AG08396 (cell line): ENCODE results near the gene CFAP57.
A peak's percentile ranks its signal among the peaks of the same experiment; 100 is the strongest.

Experiments
- DNase-seq: peaks from one replicate; pipeline ENCODE4 v3.0.0; 2012; ENCODE audit warnings: low spot score, mixed read lengths

CFAP57 gene

GRCh38 chr1:43227143-43227764, 55.1 kb downstream of the CFAP57 start:
- peak; percentile 65 for DNase-seq

DNA sequence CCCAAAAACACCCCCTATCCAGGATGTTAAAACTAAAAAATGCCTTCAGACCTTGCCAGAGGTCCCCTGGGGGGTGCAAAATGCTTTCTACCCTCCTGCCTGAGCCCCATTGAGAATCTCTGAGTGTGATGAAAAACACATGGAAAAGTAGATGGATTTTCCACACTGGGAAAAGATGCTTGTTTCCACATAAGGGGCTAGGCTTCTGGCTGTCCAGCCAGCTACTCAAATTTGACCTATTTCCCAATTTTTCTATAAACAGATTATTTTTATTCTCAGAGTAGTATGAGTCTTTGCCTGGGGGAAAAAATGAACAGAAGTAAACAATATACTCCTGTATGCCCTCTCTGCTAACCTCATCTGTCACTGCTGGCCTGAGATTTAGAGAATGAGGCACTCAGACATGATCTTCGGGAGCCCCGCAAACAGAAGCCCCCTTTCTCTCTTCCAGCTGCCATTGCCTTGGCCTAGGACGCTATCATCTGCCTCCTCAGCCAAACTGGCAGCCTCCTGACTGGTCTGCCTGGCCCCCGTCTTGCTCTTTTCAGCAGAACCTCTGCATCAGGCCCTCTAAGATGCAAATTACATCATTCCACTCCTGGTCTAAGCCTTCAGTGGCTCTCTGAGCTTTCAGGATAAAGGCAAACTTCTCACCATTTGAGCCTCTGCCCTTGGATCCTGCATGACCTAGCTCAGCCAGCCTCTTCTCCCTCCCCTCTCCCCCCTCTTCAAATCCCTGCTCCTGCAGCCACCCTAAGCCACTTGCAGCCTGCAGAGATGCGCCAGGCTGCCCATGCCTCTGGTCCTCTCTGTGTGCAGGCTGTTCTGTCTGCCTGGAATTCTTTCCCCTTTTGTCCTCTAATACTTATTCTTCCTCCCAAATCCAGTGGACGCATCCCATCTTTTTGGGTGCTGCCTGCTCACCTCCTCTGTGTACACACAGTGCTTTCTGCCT, 58.0 kb downstream of the CFAP57 start:
- no peak for DNase-seq

DNA sequence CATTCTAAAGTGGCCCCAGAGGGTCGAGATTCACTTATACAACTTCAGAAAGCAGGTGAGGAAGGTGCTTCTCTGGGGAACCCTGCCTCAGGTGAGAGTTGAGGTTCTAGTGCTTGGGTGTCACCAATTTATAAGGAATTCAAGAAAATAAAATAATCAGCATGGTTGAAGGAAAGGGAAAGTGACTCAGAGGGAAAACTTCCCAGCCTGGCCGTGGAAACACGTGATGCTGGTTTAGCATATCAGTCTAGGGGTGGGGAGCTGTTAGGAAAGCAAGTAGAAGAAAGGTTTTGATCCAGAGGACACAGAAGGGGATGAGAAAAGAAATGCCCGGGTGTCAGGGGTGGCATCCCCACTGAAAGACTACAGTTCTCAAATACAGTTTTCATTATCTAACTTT, 59.9 kb downstream of the CFAP57 start:
- peak; percentile 55 for DNase-seq

DNA sequence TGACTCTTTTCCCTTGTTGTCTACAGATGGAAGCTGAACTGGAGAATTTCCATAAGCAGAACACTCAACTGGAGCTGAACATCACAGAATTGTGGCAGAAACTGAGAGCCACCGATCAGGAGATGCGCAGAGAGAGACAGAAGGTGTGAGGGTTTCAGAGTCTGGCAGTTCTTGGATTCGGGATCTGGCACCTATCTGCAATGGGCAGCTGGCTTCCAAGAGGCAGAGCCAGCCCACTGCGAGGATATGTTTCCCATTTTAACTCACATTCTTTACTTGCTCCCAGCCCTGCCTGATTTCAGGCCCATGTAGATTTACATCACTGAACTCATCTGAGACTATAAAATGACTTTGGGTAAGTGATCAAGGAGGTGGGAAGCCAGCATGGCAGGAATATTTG, 60.4 kb downstream of the CFAP57 start:
- DNase-seq: no peak

DNA sequence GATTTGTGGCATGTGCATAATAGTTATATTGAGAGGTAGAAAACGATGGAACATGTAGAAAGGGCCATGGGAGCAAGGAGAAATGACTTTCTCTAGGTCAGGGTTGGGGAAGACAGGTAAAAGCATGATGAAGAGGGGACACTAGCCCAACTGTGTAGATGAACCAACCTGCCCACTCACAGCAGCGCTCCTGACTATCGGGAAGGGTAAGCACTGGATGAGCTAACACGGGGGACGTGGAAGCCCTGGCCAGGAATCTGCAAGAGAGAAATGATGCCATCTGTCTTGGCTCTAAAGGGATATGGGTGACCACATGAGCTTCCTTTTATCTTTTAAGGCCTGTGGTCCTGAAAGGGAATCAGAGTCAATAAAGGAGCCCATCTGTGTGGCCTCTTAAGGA, 61.5 kb downstream of the CFAP57 start:
- DNase-seq: no peak

- DNase-seq: no peak
These were observed 62.1 kb downstream of the CFAP57 start for GRCh38 chr1:43234267-43234666.

DNA sequence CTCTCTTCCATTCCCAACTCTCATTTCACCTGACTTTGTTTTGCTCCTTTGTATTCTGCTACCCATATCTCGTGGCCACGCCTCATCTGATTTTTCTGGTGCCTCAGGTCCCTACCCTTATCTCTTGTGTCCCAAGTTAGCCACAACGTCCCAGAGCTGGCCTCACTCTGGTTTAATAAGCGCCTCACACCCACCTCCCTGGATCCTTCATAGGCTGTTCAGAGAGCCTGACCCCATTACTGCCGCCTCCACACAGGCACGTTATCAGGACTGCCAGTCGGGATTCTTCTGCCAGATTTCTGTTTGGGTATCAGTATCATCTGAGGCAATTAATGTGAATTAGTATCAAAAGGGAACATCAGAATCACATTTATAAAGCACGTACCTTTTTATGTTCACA, 62.9 kb downstream of the CFAP57 start:
- DNase-seq: no peak

DNA sequence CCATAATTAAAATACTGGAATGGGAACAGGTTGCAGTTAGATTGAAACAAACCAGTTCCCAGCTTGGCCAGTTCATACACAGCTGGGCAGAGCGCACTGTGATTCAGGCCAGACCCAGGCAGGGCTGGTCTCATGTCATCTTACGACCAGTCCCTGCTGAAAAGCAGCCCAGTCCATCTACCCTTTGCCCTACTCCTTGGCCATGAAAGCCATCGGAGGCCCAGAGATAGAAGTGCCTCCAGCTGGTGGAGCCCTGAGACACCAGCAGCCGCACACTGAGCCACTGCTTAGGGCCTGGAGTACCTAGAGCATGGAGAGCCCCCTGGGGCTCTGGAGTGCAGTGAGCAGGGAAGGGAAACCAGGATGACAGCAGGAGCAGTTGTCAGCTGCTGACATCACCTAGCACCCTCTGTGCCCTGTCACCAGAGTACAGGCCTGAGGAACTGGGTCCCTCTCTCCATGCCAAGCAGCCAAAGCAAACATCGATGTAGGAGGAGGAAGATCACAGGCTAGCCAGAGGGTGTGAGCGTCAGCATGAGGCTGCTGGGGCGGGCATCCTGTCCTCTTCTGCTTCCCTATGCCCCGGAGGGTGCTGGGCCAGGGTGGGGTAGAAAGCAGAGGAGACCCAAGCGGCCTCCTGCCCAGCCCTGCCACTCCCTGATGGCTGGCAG, 63.5 kb downstream of the CFAP57 start:
- no peak for DNase-seq

DNA sequence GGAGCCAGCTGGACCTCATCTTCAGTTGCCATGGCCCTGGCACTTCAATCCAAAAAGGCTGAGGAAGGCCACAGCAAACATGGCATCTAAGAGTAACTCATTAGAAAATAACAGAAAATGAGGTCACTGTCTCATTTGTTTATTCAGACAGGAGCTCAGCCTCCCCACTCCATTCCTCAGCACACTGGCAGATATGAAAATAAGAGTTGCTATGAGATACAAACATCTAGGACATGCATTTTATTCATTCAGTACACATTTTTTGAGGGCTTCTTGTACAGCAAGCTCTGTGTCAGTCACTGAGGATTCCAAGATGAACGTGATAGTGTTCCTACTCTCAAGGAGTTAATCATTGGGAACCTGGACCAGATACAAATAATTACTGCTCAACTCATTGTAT, 65.0 kb downstream of the CFAP57 start:
- DNase-seq: peak; percentile 27

- peak; percentile 69 for DNase-seq
These were observed 66.0 kb downstream of the CFAP57 start for GRCh38 chr1:43238085-43238484.

GRCh38 chr1:43238991-43239469, 66.9 kb downstream of the CFAP57 start:
- no peak for DNase-seq

DNA sequence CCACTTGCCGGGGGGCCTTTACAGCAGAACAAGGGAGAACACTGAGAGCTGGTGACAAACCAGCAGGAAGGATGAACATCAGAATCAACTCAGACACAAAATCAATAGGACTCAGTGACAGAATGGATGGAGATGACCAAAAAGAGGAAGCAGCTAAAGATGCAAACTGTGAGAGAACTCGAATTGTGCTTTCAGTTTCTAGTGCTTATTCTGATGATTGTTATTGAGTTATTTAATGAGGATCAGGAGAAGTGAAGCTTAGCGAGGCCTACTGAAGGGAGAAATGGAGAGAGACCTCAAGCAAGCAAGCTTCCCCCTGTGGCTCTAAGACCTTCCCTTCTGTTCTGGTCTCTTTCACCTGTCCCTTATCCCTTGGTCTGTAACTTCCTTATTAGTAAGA, 67.4 kb downstream of the CFAP57 start:
- no peak for DNase-seq

- peak; percentile 26 for DNase-seq
These were observed 69.3 kb downstream of the CFAP57 start for GRCh38 chr1:43241413-43241836.

- no peak for DNase-seq
These were observed 71.2 kb downstream of the CFAP57 start for GRCh38 chr1:43243299-43243698.

DNA sequence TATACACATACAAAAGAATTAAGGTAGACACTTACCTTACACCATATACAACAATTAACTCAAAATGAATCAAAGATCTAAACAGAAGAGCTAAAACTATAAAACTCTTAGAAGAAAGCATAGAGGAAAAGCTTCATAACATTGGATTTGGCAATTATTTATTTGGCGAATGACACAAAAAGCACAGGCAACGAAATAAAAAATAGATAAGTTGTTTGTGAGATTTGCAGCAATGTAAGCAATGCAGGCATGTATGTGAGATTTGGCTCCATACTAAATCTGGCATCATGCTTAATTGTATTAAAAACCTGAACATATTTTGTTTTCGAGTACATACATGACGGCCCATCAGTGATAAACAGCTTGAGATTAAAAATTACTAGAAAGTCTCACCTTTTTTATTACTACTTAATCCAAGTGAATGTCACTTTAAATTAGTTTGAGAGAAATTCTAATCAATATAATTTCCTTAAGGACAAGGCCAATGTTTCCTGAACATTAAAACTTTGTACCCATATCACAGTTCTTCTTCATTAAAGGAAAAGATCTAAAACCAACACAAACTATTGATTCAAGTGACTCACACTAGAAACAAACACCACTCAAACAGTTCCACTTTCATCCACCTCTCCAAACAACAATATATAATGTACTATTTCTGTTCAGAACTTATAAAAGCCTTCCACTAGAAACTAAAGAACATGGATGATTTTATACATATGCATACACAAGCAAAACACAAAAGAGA, 74.5 kb downstream of the CFAP57 start:
- DNase-seq: no peak

DNA sequence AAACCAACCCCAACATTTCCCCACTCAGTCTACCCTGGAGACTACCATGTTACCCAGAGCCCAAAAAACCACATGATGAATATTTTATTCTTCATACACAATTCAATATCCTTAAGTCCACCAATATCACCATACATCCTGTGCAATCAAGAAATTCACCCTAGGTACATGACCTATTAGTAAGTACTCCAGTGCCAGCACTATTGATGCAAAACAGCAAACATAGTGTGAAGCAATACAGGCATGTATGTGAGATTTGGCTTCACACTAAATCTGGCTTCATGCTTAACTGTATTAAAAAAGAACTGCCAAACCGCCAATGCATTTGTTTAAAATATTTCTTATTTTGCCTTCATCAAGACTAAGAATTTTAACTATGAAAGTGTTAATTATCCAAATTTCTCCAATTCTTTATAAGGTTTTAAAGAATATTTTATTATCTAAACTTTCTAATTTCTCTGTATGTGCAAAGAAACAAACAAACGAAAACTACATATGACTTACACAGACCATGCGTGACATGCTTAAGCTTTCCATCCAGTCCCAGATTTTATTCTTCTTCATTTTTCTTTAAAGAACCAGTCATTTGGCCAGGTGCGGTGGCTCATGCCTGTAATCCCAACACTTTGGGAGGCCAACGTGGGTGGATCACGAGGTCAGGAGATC, 75.3 kb downstream of the CFAP57 start:
- DNase-seq: no peak

GRCh38 chr1:43250351-43250761, 78.2 kb downstream of the CFAP57 start:
- DNase-seq: no peak

DNA sequence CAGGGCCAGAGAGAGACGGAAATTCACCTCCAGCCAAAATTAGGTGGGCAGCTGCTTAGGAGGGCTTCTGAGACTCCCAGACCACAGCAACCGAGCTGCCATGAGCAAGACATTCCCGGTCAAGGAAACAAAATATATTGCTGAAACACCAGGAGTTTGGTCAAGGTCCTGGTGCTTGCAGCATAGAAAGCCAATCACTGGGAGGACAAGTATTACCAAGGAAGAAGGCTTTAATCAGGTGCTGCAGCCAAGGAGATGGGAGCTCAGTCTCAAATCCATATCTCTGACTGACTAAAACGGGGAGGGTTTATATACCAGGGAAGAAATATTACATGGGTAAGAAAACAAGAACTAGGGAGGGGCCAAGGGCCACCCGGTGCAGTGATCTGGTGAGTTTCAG, 78.9 kb downstream of the CFAP57 start:
- DNase-seq: no peak

DNA sequence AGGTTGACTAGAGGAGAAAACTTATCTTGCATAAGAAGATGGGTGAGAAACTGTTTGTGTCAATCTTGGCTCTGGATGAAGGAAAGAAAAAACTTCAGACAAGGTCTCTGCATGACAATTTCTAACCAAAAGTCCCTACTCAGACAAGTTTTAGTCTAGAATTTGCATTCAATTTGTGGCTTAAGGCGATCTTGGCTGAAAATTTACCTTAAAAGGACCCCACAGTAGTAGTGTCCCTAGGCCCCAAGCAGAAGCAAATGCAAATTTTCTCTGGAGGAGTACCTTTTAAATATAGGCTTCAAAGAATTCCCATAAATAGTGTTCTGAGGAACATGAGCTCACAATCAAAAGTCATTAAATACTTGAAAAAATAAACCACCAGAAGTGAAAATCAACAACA, 80.1 kb downstream of the CFAP57 start:
- no peak for DNase-seq

- DNase-seq: no peak
These were observed 81.0 kb downstream of the CFAP57 start for GRCh38 chr1:43253173-43253572.

DNA sequence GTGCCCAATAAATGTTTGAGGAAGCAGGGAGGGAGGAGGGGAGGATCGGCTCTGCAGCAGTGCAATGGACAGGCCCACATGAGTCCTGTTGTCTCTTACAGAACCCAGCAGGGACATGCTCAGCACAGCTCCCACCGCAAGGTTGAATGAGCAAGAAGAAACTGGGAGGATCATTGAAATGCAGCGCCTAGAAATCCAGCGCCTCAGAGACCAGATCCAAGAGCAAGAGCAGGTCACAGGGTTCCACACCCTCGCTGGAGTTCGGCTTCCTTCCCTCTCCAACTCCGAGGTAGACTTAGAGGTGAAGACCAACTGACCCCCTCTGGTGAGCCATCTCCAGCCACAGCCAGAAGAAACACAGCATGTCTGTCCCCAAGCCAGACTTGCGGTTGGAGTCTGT, 81.7 kb downstream of the CFAP57 start:
- DNase-seq: no peak
